HepG2 (cell line): Measurements from ENCODE around the gene ANO9. TPM values are rescaled to one million over a fixed set of nuclear protein-coding genes. Genes with fewer than 3 reads are reported as not detected.

Experiments used
- MAF1 ChIP-seq: sonication (generic); formaldehyde crosslinking; IDR thresholded peaks from 2 replicates; pipeline ENCODE4 v1.5.0; 2020; ENCODE audit warnings: missing genetic modification reagents, borderline replicate concordance
- SUZ12 ChIP-seq: fragments of 150-350 bp; IDR thresholded peaks from 2 replicates; pipeline ENCODE4 v1.6.1; 2014; ENCODE audit warnings: low read depth, low read length
- ZNF143 ChIP-seq: sonication (generic); formaldehyde crosslinking; IDR thresholded peaks from 2 replicates; pipeline ENCODE4 v1.4.0; 2020; ENCODE audit warnings: missing genetic modification reagents
- ZNF225 ChIP-seq: sonication (generic); formaldehyde crosslinking; IDR thresholded peaks from 2 replicates; pipeline ENCODE4 v1.4.0; 2020; ENCODE audit warnings: mild to moderate bottlenecking, missing genetic modification reagents
- ZNF292 ChIP-seq: sonication (generic); formaldehyde crosslinking; IDR thresholded peaks from 2 replicates; pipeline ENCODE4 v1.8.1; 2022; ENCODE audit warnings: mild to moderate bottlenecking, low read depth, missing genetic modification reagents, borderline replicate concordance
- ZNF34 ChIP-seq: sonication (generic); formaldehyde crosslinking; IDR thresholded peaks from 2 replicates; pipeline ENCODE4 v1.4.0; 2020; ENCODE audit warnings: mild to moderate bottlenecking, missing genetic modification reagents, borderline replicate concordance
- ZNF430 ChIP-seq: sonication (generic); formaldehyde crosslinking; IDR thresholded peaks from 2 replicates; pipeline ENCODE4 v1.9.0; 2021; ENCODE audit warnings: mild to moderate bottlenecking, missing genetic modification reagents
- ZNF501 ChIP-seq: sonication (generic); formaldehyde crosslinking; IDR thresholded peaks from 2 replicates; pipeline ENCODE4 v1.5.1; 2020; ENCODE audit warnings: mild to moderate bottlenecking, moderate library complexity, missing genetic modification reagents
- ZNF746 ChIP-seq: sonication (generic); formaldehyde crosslinking; IDR thresholded peaks from 2 replicates; pipeline ENCODE4 v1.8.0; 2022; ENCODE audit warnings: mild to moderate bottlenecking, missing genetic modification reagents
- ZNF777 ChIP-seq: sonication (generic); formaldehyde crosslinking; IDR thresholded peaks from 2 replicates; pipeline ENCODE4 v1.4.0; 2020; ENCODE audit warnings: missing genetic modification reagents
- ZNF878 ChIP-seq: sonication (generic); formaldehyde crosslinking; IDR thresholded peaks from 2 replicates; pipeline ENCODE4 v1.8.1; 2023; ENCODE audit warnings: mild to moderate bottlenecking, missing genetic modification reagents, moderate library complexity
- polyA plus RNA-seq, 8 experiments: library from polyadenylated mRNA; depleted of rRNA in 3 of 8; stranded (reverse) in 7 of 8; unstranded in 1 of 8; fragments of >200 nt; fragmentation: Illumina TruSeq in 4 of 8; extraction: Trizol in 4 of 8; gene quantifications; 2 replicates each; pipeline versions ENCODE4 v1.2.1 to v1.2.3, GENCODE V29; 2011 to 2016; ENCODE audit warnings: low read depth in 4 of 8, missing spikeins in 1 of 8, mixed read lengths in 1 of 8; ENCODE audit not compliant: insufficient read depth in 1 of 8
- total RNA-seq, 5 experiments: library from RNA; depleted of rRNA; stranded (reverse); fragments of >200 nt; fragmentation: Illumina TruSeq; extraction: Trizol; gene quantifications; 2 replicates each; pipeline ENCODE4 v1.2.3, GENCODE V29; 2016; ENCODE audit warnings: low read depth in 1 of 5
- TF ChIP-seq, protein P1 (sequence below): sonication (generic); formaldehyde crosslinking; IDR thresholded peaks from one replicate; pipeline ENCODE4 v1.5.1; 2020; ENCODE audit warnings: mild to moderate bottlenecking, missing genetic modification reagents; ENCODE audit errors: not compliant biosample characterization
- TF ChIP-seq, protein P2 (sequence below): sonication (generic); formaldehyde crosslinking; IDR thresholded peaks from 2 replicates; pipeline ENCODE4 v1.9.0; 2022; ENCODE audit warnings: missing genetic modification reagents, mild to moderate bottlenecking, borderline replicate concordance
- TF ChIP-seq, protein P3 (sequence below): sonication (generic); formaldehyde crosslinking; IDR thresholded peaks from 2 replicates; pipeline ENCODE4 v1.4.0; 2020; ENCODE audit warnings: missing genetic modification reagents
- TF ChIP-seq, protein P4 (sequence below): IDR thresholded peaks from 2 replicates; pipeline ENCODE4 v1.6.1; 2016; ENCODE audit warnings: control low read depth

The ANO9 gene
- total and polyA plus RNA-seq, 2 of the 13 experiments (the other 11 are each of a cell fraction or from before 2014, with no cell fraction given), result 8.9 to 14.3 TPM

DNA sequence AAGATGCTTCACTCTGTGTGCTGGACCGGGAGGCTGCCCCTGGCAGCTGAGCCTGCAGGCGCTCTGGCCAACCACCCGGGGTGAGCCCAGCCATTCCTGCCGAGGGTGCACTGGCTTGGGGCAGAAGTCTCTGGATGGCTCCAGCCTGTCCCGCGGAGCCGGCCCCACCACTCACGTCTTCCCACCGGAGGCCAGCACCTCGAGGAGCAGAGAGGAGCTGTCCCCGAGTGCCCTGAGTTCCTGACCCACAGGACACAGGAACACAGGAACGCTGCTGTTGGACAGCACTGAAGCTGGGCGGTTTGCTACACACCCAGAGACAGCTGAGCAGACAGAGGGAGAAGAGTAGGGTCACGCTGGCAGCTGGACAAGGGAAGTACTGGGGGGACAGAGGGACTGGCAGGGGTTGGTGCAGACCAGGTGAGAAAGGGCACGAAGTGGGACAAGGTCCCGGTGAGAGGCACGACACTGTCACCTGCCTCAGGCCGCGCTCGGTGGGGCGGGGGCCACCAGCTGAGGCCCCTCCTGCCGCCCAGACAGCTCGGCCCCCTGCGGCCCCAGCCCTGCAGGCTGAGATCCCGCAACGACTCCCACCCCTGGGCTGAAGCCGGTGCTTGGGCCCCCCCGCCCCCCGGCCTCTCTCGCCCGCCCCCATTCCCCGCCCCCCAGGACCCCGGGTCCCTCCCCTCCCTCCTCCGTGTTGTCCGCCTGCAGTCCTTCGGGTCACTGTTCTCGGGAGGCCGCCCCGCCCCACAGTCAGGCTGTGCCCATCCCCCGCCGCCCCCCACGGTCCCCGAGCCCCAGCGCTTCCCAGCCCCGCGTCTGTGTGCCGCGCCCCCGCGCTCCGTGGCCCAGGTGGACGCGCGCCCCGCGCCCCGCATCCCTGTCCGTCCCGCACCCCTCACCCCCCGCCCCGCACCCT lies 73.1 kb downstream of the ANO9 start (continued):
- TF ChIP-seq, protein P1, sequence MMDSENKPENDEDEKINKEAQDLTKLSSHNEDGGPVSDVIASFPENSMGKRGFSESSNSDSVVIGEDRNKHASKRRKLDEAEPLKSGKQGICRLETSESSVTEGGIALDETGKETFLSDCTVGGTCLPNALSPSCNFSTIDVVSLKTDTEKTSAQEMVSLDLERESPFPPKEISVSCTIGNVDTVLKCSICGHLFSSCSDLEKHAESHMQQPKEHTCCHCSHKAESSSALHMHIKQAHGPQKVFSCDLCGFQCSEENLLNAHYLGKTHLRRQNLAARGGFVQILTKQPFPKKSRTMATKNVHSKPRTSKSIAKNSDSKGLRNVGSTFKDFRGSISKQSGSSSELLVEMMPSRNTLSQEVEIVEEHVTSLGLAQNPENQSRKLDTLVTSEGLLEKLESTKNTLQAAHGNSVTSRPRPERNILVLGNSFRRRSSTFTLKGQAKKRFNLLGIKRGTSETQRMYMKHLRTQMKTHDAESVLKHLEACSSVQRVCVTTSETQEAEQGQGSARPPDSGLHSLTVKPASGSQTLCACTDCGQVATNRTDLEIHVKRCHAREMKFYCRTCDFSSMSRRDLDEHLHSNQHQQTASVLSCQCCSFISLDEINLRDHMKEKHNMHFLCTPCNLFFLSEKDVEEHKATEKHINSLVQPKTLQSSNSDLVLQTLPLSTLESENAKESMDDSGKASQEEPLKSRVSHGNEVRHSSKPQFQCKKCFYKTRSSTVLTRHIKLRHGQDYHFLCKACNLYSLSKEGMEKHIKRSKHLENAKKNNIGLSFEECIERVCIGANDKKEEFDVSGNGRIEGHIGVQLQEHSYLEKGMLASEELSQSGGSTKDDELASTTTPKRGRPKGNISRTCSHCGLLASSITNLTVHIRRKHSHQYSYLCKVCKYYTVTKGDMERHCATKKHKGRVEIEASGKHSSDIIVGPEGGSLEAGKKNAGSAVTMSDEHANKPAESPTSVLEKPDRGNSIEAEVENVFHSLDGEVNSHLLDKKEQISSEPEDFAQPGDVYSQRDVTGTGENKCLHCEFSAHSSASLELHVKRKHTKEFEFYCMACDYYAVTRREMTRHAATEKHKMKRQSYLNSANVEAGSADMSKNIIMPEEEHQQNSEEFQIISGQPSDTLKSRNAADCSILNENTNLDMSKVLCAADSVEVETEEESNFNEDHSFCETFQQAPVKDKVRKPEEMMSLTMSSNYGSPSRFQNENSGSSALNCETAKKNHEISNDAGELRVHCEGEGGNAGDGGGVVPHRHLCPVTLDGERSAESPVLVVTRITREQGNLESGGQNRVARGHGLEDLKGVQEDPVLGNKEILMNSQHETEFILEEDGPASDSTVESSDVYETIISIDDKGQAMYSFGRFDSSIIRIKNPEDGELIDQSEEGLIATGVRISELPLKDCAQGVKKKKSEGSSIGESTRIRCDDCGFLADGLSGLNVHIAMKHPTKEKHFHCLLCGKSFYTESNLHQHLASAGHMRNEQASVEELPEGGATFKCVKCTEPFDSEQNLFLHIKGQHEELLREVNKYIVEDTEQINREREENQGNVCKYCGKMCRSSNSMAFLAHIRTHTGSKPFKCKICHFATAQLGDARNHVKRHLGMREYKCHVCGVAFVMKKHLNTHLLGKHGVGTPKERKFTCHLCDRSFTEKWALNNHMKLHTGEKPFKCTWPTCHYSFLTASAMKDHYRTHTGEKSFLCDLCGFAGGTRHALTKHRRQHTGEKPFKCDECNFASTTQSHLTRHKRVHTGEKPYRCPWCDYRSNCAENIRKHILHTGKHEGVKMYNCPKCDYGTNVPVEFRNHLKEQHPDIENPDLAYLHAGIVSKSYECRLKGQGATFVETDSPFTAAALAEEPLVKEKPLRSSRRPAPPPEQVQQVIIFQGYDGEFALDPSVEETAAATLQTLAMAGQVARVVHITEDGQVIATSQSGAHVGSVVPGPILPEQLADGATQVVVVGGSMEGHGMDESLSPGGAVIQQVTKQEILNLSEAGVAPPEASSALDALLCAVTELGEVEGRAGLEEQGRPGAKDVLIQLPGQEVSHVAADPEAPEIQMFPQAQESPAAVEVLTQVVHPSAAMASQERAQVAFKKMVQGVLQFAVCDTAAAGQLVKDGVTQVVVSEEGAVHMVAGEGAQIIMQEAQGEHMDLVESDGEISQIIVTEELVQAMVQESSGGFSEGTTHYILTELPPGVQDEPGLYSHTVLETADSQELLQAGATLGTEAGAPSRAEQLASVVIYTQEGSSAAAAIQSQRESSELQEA (CRISPR knock-in tag), result peak; percentile 44
- no peak for TF ChIP-seq ZNF430 (CRISPR knock-in tag)
- TF ChIP-seq ZNF292 (CRISPR knock-in tag), result peak; percentile 64; the same call in 1 of the 2 replicates
- TF ChIP-seq, protein P2, sequence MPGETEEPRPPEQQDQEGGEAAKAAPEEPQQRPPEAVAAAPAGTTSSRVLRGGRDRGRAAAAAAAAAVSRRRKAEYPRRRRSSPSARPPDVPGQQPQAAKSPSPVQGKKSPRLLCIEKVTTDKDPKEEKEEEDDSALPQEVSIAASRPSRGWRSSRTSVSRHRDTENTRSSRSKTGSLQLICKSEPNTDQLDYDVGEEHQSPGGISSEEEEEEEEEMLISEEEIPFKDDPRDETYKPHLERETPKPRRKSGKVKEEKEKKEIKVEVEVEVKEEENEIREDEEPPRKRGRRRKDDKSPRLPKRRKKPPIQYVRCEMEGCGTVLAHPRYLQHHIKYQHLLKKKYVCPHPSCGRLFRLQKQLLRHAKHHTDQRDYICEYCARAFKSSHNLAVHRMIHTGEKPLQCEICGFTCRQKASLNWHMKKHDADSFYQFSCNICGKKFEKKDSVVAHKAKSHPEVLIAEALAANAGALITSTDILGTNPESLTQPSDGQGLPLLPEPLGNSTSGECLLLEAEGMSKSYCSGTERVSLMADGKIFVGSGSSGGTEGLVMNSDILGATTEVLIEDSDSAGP (CRISPR knock-in tag), result peak; percentile 26; the same call in 1 of the 2 replicates
- TF ChIP-seq SUZ12, result no peak
- TF ChIP-seq ZNF878 (CRISPR knock-in tag), result no peak
- TF ChIP-seq, protein P3, sequence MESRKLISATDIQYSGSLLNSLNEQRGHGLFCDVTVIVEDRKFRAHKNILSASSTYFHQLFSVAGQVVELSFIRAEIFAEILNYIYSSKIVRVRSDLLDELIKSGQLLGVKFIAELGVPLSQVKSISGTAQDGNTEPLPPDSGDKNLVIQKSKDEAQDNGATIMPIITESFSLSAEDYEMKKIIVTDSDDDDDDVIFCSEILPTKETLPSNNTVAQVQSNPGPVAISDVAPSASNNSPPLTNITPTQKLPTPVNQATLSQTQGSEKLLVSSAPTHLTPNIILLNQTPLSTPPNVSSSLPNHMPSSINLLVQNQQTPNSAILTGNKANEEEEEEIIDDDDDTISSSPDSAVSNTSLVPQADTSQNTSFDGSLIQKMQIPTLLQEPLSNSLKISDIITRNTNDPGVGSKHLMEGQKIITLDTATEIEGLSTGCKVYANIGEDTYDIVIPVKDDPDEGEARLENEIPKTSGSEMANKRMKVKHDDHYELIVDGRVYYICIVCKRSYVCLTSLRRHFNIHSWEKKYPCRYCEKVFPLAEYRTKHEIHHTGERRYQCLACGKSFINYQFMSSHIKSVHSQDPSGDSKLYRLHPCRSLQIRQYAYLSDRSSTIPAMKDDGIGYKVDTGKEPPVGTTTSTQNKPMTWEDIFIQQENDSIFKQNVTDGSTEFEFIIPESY, result no peak
- no peak for TF ChIP-seq ZNF501
- no peak; the same call in 1 of the 2 replicates for TF ChIP-seq ZNF225 (CRISPR knock-in tag)
- TF ChIP-seq MAF1 (CRISPR knock-in tag), result 0 out of 2 replicates have a peak, but pooled peaks have one; percentile 41
- TF ChIP-seq ZNF746 (CRISPR knock-in tag), result no peak
- TF ChIP-seq, protein P4, sequence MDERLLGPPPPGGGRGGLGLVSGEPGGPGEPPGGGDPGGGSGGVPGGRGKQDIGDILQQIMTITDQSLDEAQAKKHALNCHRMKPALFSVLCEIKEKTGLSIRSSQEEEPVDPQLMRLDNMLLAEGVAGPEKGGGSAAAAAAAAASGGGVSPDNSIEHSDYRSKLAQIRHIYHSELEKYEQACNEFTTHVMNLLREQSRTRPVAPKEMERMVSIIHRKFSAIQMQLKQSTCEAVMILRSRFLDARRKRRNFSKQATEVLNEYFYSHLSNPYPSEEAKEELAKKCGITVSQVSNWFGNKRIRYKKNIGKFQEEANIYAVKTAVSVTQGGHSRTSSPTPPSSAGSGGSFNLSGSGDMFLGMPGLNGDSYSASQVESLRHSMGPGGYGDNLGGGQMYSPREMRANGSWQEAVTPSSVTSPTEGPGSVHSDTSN (CRISPR knock-in tag), result no peak
- no peak for TF ChIP-seq ZNF34 (CRISPR knock-in tag)
- TF ChIP-seq ZNF143, result no peak
- TF ChIP-seq ZNF777, result peak; percentile 37; the same call in 1 of the 2 replicates
